Aorta (tissue), 5 donors: Measurements from ENCODE around the gene XKR8. TPM values are rescaled to one million over a fixed set of nuclear protein-coding genes. Genes with fewer than 3 reads are reported as not detected.

ENCODE experiments used
- ATAC-seq: fragments of 200-7000 bp; cut with Tn5 transposase; one replicate; pipeline ENCODE4 v1.9.1; 2022; ENCODE audit warnings: moderate library complexity; ENCODE audit not compliant: low FRiP score
- DNase-seq, 2 donors: peaks; one replicate each; pipeline ENCODE4 v3.0.0-alpha.2; 2020
- H3K27ac ChIP-seq, 2 donors: one replicate each; pipeline ENCODE4 v1.5.1; 2013; ENCODE audit warnings: low read length in 2 of 2, mild to moderate bottlenecking in 2 of 2, moderate library complexity in 2 of 2, control low read depth in 1 of 2, inconsistent platforms in 1 of 2, low read depth in 1 of 2
- H3K27me3 ChIP-seq, 2 donors: one replicate each; pipeline ENCODE4 v1.6.1; 2013; ENCODE audit warnings: control low read depth in 1 of 2, low read length in 1 of 2, mild to moderate bottlenecking in 1 of 2, moderate library complexity in 1 of 2; ENCODE audit not compliant: insufficient read depth in 2 of 2, control insufficient read depth in 1 of 2
- H3K36me3 ChIP-seq, 2 donors: one replicate each; pipeline ENCODE4 v1.6.1; 2013; ENCODE audit warnings: control low read depth in 1 of 2, low read length in 1 of 2, mild to moderate bottlenecking in 1 of 2; ENCODE audit not compliant: insufficient read depth in 2 of 2, control insufficient read depth in 1 of 2
- H3K4me1 ChIP-seq, 2 donors: one replicate each; pipeline ENCODE4 v1.6.1; 2013; ENCODE audit warnings: low read length in 2 of 2, control low read depth in 1 of 2, mild to moderate bottlenecking in 1 of 2, moderate library complexity in 1 of 2; ENCODE audit not compliant: insufficient read depth in 2 of 2, control insufficient read depth in 1 of 2
- H3K4me3 ChIP-seq, 2 donors: one replicate each; pipeline ENCODE4 v1.5.1; 2013; ENCODE audit warnings: low read length in 2 of 2, control low read depth in 1 of 2, mild to moderate bottlenecking in 1 of 2
- H3K9me3 ChIP-seq: one replicate; pipeline ENCODE4 v1.6.1; 2013; ENCODE audit warnings: mild to moderate bottlenecking, low read length; ENCODE audit not compliant: control insufficient read depth
- WGBS, 2 donors: extraction: QIAGEN DNeasy Blood & Tissue Kit; methylation state at CpG; one replicate each; pipeline ENCODE4 v1.1.7; 2013; 5-methylcytosine and 5-hydroxymethylcytosine counted together
- intact Hi-C, 2 donors: fragments of 100-400 bp; cut with DNase I; formaldehyde crosslinking; loops; one replicate each; pipeline versions ENCODE4 v1.14.2 to v1.15.0; 2022
- polyA plus RNA-seq, 2 donors: library from polyadenylated mRNA; stranded (reverse); fragments of 200-250 nt; gene quantifications; one replicate each; pipeline ENCODE4 v1.2.3, GENCODE V29; 2013
- total RNA-seq, 2 donors: library from RNA; stranded (reverse); fragmentation: NEBNext Ultra II Directional; extraction: Animal tissue kit (Norgen Biotek cat#: 25700); gene quantifications; one replicate each; pipeline ENCODE4 v1.2.1, GENCODE V29; 2021
- donor health status: healthy with polysubstance abuse.
- donor health status: Bipolar disorder and iron deficiency.
- donor health status: DM: no; HTN: no; CAD: no.
- donor health status: DM: no; HTN: no; CAD: no.
- donor health status: DM: yes; HTN: yes; CAD: no.

Gene XKR8
- total and polyA plus RNA-seq, 4 donors = 4.3 to 7.8 (median 7.2) TPM

DNA sequence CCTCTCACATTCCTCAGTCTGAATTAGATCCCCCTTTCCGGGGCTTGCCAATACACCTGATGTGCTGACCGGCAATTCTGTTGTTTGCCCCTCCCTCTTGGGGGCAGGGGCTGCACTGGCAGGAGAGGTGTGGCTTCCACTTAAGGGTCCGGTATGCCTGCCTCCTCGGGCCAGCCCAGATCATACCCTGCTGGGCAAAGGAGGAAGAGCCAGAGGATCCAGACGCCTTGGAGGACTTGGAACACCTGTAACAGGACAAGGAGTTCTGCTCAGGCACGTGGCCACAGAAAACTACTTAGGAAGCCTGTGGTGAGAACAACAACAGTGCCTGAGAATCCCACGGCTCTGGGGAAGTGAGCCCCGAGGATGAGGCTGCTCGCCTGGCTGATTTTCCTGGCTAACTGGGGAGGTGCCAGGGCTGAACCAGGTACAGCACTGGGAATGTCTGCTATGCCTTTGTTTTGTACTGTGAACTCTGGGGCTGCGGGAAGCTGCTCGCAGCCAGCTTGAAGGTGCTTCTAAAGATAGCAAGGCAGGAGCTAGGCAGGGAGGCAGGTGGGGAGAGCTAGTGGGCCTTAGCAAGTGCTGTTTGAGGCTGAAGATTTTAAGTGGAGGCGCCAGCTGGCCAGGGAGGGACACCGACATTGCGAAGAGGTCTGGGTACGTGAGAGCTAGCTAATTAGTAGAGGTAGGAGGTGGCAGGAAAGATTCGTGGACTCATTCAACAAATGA is 24.8 kb upstream of the XKR8 start, which contains the start of gene SMPDL3B:
TSS of gene SMPDL3B (plus strand) at position 183 of the 732 bp plus-strand sequence. CDS start at position 367, 184 bp downstream.
- intact Hi-C loops = no loop called here
- Histone ChIP-seq H3K9me3 (no peaks in the 10 kb centered on the region), H3K27ac (no peak within 1 kb of the TSS), H3K4me1 (no peaks in the 10 kb centered on the region), H3K4me3 (no peak within 1 kb of the TSS), H3K36me3 (no peaks in the 10 kb centered on the region), H3K27me3 (no peaks in the 10 kb centered on the region)
- WGBS, 2 donors = 2 to 3% methylated on average over 16 of the region's 16 CpGs
- ATAC-seq (no peak), DNase-seq (peak in 1 of 2 donors; percentile 51)

DNA sequence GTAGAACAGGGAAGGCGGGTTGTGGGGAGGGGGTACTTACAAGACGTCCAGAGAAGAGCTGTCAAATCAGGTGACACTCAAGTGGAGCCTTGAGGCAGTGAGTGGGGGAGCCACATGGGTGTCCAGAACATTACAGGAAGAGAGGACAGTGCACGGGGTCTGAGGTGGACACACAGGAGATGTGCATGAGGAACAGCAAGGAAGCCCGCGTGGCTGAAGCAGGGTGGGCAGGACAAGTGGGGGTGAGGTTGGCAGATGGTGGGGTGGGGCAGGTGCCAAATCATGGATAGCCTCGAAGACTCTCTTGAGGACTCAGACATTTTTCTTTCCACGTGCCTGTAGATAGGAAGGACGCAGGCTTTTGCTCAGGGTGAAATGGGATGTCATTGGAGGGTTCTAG is 24.1 kb upstream of the XKR8 start:
- intact Hi-C loops = no loop called here
- H3K4me1 ChIP-seq = no peaks in the 10 kb centered on the region
- DNase-seq = peak in 1 of 2 donors; percentile 70

DNA sequence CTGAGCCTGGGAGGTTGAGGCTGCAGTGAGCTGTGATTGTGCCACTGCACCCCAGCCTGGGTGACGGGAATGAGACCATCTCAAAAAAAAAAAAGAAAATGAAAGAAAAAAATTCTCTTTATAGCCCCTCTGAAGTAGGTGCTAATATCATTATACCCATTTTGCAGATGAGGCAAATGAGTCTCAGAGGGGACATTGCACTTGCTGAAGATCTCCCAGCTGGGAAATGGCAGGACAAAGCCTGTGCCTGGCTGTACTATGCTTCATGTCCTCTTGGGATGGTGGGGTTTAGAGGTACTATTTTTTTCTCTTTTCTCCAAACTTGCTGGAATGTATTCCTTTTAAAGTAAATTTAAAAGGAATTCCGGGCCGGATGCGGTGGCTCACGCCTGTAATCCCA is 23.4 kb upstream of the XKR8 start:
- Histone ChIP-seq H3K9me3 (no peaks in the 10 kb centered on the region), H3K4me1 (no peaks in the 10 kb centered on the region), H3K27me3 (no peaks in the 10 kb centered on the region), H3K27ac (no peak overlapping the region), H3K4me3 (no peak overlapping the region), H3K36me3 (no peaks in the 10 kb centered on the region)
- intact Hi-C loops = no loop called here
- 55 to 80% methylated on average over 5 of the region's 5 CpGs for WGBS, 2 donors
- no peak for ATAC-seq
- no peak for DNase-seq

More for the DNA sequence above, 24.1 kb upstream of the XKR8 start:
- H3K36me3 ChIP-seq = no peaks in the 10 kb centered on the region
- no peaks in the 10 kb centered on the region for H3K9me3 ChIP-seq
- ATAC-seq = no peak
- WGBS, 2 donors = 41 to 53% methylated on average over 8 of the region's 8 CpGs
- no peak overlapping the region for H3K27ac ChIP-seq
- H3K4me3 ChIP-seq = no peak overlapping the region
- H3K27me3 ChIP-seq = no peaks in the 10 kb centered on the region

DNA sequence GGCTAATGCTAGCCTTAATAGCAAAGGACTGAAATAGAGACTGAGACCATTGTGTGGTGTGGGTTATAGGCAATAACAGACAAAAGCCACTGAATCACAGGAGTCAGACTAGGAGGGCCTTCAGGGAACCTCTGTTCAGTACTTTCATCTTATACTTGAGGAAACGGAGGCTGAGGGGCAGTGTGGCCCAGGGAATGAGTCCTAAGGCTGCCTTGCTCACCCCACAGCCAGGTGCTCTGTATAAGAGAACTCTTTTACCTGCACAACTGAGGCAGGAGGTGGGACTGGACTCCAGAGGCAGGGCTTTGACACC is 22.3 kb upstream of the XKR8 start:
- no peaks in the 10 kb centered on the region for H3K9me3 ChIP-seq
- no peaks in the 10 kb centered on the region for H3K27me3 ChIP-seq
- no peaks in the 10 kb centered on the region for H3K4me1 ChIP-seq
- no peak overlapping the region for H3K4me3 ChIP-seq
- intact Hi-C loops = no loop called here
- H3K27ac ChIP-seq = no peak overlapping the region
- DNase-seq (peak in 1 of 2 donors; percentile 6), ATAC-seq (no peak)
- WGBS, 2 donors = 75 to 80% methylated on average over 1 of the region's 1 CpG
- no peaks in the 10 kb centered on the region for H3K36me3 ChIP-seq

DNA sequence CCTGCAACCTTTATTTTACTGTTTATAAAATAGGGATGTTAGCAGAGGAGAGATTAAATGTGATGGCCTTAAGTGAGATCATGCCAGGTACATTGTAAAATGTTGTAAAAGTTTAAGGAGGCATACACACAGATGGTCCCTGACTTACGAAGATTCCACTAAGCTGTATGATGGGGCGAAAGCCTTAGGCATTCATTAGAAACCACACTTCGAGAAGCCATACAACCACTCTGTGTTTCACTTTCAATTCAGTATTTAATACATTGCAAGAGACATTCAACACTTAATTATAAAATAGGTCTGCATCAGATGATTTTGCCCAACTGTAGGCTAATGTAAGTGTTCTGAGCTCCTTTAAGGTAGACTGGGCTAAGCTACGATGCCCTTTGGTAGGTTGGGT is 21.3 kb upstream of the XKR8 start:
- DNase-seq (no peak), ATAC-seq (no peak)
- intact Hi-C loops = no loop called here
- H3K9me3 ChIP-seq = no peaks in the 10 kb centered on the region
- no peaks in the 10 kb centered on the region for H3K4me1 ChIP-seq
- no peaks in the 10 kb centered on the region for H3K27me3 ChIP-seq
- no peaks in the 10 kb centered on the region for H3K36me3 ChIP-seq
- H3K4me3 ChIP-seq = no peak overlapping the region
- WGBS, 2 donors = 89 to 91% methylated on average over 4 of the region's 4 CpGs
- H3K27ac ChIP-seq = no peak overlapping the region

DNA sequence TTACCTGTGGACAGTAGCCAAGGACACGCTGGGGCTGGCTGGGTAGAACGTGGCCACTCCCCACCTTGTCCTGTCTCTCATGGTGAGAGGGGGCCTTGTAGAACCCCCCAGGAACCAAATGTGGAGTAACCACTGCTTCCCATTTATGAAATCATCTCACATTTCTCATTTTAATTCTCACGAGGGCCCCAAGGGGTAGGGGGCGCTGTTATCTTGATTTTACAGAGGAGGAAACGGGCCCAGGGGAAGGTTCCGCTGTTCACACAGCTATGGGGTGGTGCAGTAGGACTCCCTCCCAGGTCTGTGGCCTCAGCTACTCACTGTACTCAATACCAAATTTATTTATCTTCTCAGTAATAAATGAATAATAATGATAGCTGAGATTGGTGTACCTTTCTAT is 19.5 kb upstream of the XKR8 start:
- Histone ChIP-seq H3K27ac (no peak overlapping the region), H3K27me3 (no peaks in the 10 kb centered on the region), H3K36me3 (no peaks in the 10 kb centered on the region), H3K9me3 (no peaks in the 10 kb centered on the region), H3K4me3 (no peak overlapping the region), H3K4me1 (no peaks in the 10 kb centered on the region)
- WGBS, 2 donors = 43 to 49% methylated on average over 6 of the region's 6 CpGs
- ATAC-seq (no peak), DNase-seq (peak; percentile 77 to 79)
- intact Hi-C loops = no loop called here

DNA sequence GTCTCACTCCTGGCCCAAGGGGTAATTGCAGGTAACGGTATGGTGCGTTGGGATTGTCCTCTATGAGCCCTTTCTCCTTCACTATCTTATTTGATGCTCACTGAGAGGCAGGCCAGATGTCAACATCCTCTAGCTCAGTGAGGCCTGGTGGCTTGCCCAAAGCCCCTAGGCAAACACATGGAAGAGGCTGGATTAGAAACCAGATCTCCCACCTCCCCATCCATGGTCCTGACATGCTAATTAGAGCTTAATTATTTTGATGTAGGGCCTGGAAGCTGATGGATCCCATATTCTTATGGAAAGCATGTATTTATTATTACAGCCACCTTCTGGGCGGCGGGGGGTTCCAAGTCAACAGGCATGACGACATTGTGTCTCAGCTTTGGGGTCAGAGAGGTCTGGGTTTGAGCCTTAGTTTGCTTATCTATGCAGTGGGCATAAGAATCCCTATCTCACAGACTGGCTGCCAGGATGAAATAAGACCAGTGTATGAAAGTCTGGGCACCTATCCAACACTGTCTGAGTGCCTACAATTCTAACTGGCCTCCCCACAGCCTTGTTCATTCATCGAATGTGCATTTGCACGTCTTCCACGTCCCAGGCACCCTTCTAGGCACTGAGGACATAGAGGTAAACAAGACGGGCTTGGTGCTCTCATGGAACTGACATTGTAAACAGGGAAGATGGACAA is 18.8 kb upstream of the XKR8 start:
- H3K36me3 ChIP-seq = no peaks in the 10 kb centered on the region
- no peak overlapping the region for H3K4me3 ChIP-seq
- H3K27ac ChIP-seq = no peak overlapping the region
- intact Hi-C loops = no loop called here
- no peaks in the 10 kb centered on the region for H3K4me1 ChIP-seq
- H3K9me3 ChIP-seq = no peaks in the 10 kb centered on the region
- H3K27me3 ChIP-seq = no peaks in the 10 kb centered on the region
- DNase-seq (peak in 1 of 2 donors; percentile 22), ATAC-seq (no peak)
- WGBS, 2 donors = 74 to 82% methylated on average over 9 of the region's 9 CpGs

DNA sequence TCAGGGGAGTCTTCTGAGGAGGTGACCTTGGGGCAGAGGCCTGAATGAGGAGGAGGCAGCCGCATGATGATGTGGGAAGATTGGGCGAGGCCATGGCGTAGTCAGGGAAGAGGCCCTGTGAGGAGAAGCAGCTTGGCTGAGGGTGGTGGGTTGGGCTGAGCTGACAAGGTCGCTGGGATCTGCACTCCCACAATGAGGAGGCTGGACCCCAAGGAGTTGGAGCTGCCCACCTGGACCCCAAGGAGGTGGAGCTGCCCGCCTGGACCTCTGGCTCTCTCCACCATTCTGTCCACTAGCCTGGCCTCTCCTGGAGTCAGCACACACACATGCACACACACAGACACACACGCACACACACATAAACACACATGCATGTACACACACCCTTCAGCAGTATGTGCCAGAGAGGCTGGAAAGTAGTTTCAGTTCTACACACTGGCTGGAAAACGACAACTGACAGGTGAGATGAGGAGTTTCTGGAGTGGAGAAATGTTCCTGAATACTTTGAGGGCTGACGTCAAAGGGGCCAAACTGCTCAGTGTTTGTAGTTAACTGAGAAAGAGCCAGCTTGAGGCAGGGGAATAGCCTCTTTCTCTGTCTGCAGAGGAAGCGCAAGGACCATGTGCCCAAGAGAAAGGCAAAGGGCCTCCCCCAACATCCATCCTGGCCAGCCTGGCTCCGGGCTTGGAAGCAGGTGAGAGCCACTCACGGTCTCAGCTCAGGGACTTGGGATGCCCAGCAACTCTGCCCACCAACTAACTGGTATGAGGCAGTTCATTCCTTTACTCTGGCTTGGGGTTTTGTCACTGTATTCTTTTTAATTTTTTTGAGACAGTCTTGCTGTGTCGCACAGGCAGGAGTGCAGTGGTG is 17.9 kb upstream of the XKR8 start:
- intact Hi-C loops = no loop called here
- Histone ChIP-seq H3K27ac (no peak overlapping the region), H3K9me3 (no peaks in the 10 kb centered on the region), H3K36me3 (no peaks in the 10 kb centered on the region), H3K4me3 (no peak overlapping the region), H3K27me3 (no peaks in the 10 kb centered on the region), H3K4me1 (no peaks in the 10 kb centered on the region)
- ATAC-seq (no peak), DNase-seq (peak in 1 of 2 donors; percentile 42)
- 82% methylated on average over 12 of the region's 12 CpGs for WGBS, 2 donors
